Omental fat pad (tissue), 4 donors: ENCODE data around the gene PEAR1. TPM values are rescaled to one million over a fixed set of nuclear protein-coding genes. Genes with fewer than 3 reads are reported as not detected.

Experiments
- ATAC-seq: fragments of 150-250 bp; one replicate; pipeline ENCODE4 v1.9.1; 2016; ENCODE audit warnings: mild to moderate bottlenecking, moderate library complexity; ENCODE audit not compliant: low FRiP score
- DNase-seq: peaks from one replicate; pipeline ENCODE4 v3.0.0-alpha.2; 2019; ENCODE audit warnings: low spot score
- CTCF ChIP-seq, 3 donors: fragments of 450-650 bp; IDR thresholded peaks; one replicate each; pipeline ENCODE4 v1.5.1; 2016 to 2017; ENCODE audit warnings: antibody characterized with exemption in 3 of 3, mild to moderate bottlenecking in 3 of 3, moderate library complexity in 2 of 3
- total RNA-seq, 4 donors: library from RNA; depleted of rRNA; stranded (reverse); fragments of >200 nt; gene quantifications; one replicate each; pipeline ENCODE4 v1.1.0, GENCODE V29; 2016

PEAR1 gene
- total RNA-seq, 4 donors from 2014 or later = 5.4 to 29.5 (median 9.0) TPM

- ATAC-seq (no peak), DNase-seq (no peak)
- no peak for TF ChIP-seq CTCF (IDR thresholded peaks at IDR 0.05)
Measured at GRCh38 chr1:156865258-156865657, 28.3 kb upstream of the PEAR1 start.

- no peak for ATAC-seq
- no peak for DNase-seq
- TF ChIP-seq CTCF (IDR thresholded peaks at IDR 0.05) = no peak
Measured at GRCh38 chr1:156865865-156866248, 27.7 kb upstream of the PEAR1 start.

GRCh38 chr1:156866249-156866909, 27.1 kb upstream of the PEAR1 start:
- ATAC-seq = no peak

GRCh38 chr1:156868341-156868740, 25.2 kb upstream of the PEAR1 start:
- DNase-seq = no peak
- TF ChIP-seq CTCF (IDR thresholded peaks at IDR 0.05) = no peak
- ATAC-seq = no peak

More at GRCh38 chr1:156866249-156866909, 27.1 kb upstream of the PEAR1 start:
- no peak for TF ChIP-seq CTCF (IDR thresholded peaks at IDR 0.05)
- no peak for DNase-seq

GRCh38 chr1:156869455-156869854, 24.1 kb upstream of the PEAR1 start:
- no peak for TF ChIP-seq CTCF (IDR thresholded peaks at IDR 0.05)
- DNase-seq (no peak), ATAC-seq (no peak)

GRCh38 chr1:156873659-156874058, 19.9 kb upstream of the PEAR1 start:
- no peak for TF ChIP-seq CTCF (IDR thresholded peaks at IDR 0.05)
- ATAC-seq (no peak), DNase-seq (no peak)

GRCh38 chr1:156874142-156874541, 19.4 kb upstream of the PEAR1 start:
- DNase-seq (no peak), ATAC-seq (no peak)
- TF ChIP-seq CTCF (IDR thresholded peaks at IDR 0.05) = no peak
